LNCAP (cell line): Measurements from ENCODE around the gene SEC22A.

ENCODE experiments used
- CTCF ChIP-seq: fragments of 450-650 bp; IDR thresholded peaks from 2 replicates; pipeline ENCODE4 v1.5.1; 2017; ENCODE audit warnings: mild to moderate bottlenecking

Gene SEC22A

GRCh38 chr3:123305192-123305591 lies 103.4 kb downstream of the SEC22A start:
- TF ChIP-seq CTCF = no peak

GRCh38 chr3:123307064-123307463 lies 105.3 kb downstream of the SEC22A start:
- no peak for TF ChIP-seq CTCF

- TF ChIP-seq CTCF = no peak
These were observed 108.4 kb downstream of the SEC22A start for GRCh38 chr3:123310186-123310585.

- TF ChIP-seq CTCF = no peak
These were observed 109.0 kb downstream of the SEC22A start for GRCh38 chr3:123310741-123311140.

GRCh38 chr3:123311201-123311600 lies 109.5 kb downstream of the SEC22A start:
- no peak for TF ChIP-seq CTCF

GRCh38 chr3:123312331-123313265 lies 110.9 kb downstream of the SEC22A start:
- TF ChIP-seq CTCF = no peak

- no peak for TF ChIP-seq CTCF
These were observed 112.1 kb downstream of the SEC22A start for GRCh38 chr3:123313889-123314288.
